ENCODE results near the gene IL13RA1.

- TF ChIP-seq RAD21 (IDR thresholded peaks at IDR 0.05; ENCODE audit: low read depth) (no peak), EP300 (IDR thresholded peaks at IDR 0.05; ENCODE audit: borderline replicate concordance) (no peak), TAF1 (IDR thresholded peaks at IDR 0.05; ENCODE audit: low read depth) (no peak), CREB1 (IDR thresholded peaks at IDR 0.05; ENCODE audit: low read depth) (no peak), USF1 (IDR thresholded peaks at IDR 0.05) (no peak), NFIC (IDR thresholded peaks at IDR 0.05) (no peak), FOXM1 (IDR thresholded peaks at IDR 0.05; ENCODE audit: borderline replicate concordance, low read depth) (no peak), YY1 (IDR thresholded peaks at IDR 0.05; ENCODE audit: low read depth) (no peak), EGR1 (IDR thresholded peaks at IDR 0.05) (no peak), TCF12 (IDR thresholded peaks at IDR 0.05; ENCODE audit: low read depth) (no peak)
- TF ChIP-seq, protein P1, sequence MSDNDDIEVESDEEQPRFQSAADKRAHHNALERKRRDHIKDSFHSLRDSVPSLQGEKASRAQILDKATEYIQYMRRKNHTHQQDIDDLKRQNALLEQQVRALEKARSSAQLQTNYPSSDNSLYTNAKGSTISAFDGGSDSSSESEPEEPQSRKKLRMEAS (IDR thresholded peaks at IDR 0.05) = no peak
- TF ChIP-seq, protein P2, sequence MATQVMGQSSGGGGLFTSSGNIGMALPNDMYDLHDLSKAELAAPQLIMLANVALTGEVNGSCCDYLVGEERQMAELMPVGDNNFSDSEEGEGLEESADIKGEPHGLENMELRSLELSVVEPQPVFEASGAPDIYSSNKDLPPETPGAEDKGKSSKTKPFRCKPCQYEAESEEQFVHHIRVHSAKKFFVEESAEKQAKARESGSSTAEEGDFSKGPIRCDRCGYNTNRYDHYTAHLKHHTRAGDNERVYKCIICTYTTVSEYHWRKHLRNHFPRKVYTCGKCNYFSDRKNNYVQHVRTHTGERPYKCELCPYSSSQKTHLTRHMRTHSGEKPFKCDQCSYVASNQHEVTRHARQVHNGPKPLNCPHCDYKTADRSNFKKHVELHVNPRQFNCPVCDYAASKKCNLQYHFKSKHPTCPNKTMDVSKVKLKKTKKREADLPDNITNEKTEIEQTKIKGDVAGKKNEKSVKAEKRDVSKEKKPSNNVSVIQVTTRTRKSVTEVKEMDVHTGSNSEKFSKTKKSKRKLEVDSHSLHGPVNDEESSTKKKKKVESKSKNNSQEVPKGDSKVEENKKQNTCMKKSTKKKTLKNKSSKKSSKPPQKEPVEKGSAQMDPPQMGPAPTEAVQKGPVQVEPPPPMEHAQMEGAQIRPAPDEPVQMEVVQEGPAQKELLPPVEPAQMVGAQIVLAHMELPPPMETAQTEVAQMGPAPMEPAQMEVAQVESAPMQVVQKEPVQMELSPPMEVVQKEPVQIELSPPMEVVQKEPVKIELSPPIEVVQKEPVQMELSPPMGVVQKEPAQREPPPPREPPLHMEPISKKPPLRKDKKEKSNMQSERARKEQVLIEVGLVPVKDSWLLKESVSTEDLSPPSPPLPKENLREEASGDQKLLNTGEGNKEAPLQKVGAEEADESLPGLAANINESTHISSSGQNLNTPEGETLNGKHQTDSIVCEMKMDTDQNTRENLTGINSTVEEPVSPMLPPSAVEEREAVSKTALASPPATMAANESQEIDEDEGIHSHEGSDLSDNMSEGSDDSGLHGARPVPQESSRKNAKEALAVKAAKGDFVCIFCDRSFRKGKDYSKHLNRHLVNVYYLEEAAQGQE (IDR thresholded peaks at IDR 0.05; ENCODE audit: low read depth) = no peak
These were observed 3.3 kb downstream of the IL13RA1 start for GRCh38 chrX:118730500-118731247.
